H9 (cell line): ENCODE measurements around the gene LRP5. TPM values are rescaled to one million over a fixed set of nuclear protein-coding genes. Genes with fewer than 3 reads are reported as not detected.

ENCODE experiments used
- DNase-seq: peaks from one replicate; pipeline ENCODE4 v3.0.0-alpha.2; 2017
- H2AFZ ChIP-seq: one replicate; pipeline ENCODE4 v1.6.1; 2013; ENCODE audit warnings: mild to moderate bottlenecking, low read length, control low read depth, moderate library complexity
- H2AK5ac ChIP-seq: 2 replicates; pipeline ENCODE4 v1.6.1; 2013; ENCODE audit warnings: low read length, control low read depth, mixed read lengths; ENCODE audit not compliant: insufficient read length
- H2BK120ac ChIP-seq: one replicate; pipeline ENCODE4 v1.6.1; 2013; ENCODE audit warnings: low read depth, mild to moderate bottlenecking, low read length, control low read depth, inconsistent platforms; ENCODE audit not compliant: poor library complexity, severe bottlenecking
- H2BK12ac ChIP-seq: 2 replicates; pipeline ENCODE4 v1.6.1; 2013; ENCODE audit warnings: low read length, control low read depth, mixed read lengths, low read depth; ENCODE audit not compliant: insufficient read length
- H2BK15ac ChIP-seq: 2 replicates; pipeline ENCODE4 v1.6.1; 2013; ENCODE audit warnings: low read depth, low read length, control low read depth
- H2BK20ac ChIP-seq: one replicate; pipeline ENCODE4 v1.6.1; 2013; ENCODE audit warnings: low read depth, mild to moderate bottlenecking, low read length, control low read depth, inconsistent platforms; ENCODE audit not compliant: poor library complexity, severe bottlenecking
- H2BK5ac ChIP-seq: 2 replicates; pipeline ENCODE4 v1.6.1; 2013; ENCODE audit warnings: low read length, control low read depth, mixed read lengths; ENCODE audit not compliant: insufficient read length
- H3K14ac ChIP-seq: 2 replicates; pipeline ENCODE4 v1.6.1; 2013; ENCODE audit warnings: low read length, control low read depth; ENCODE audit not compliant: insufficient read depth
- H3K18ac ChIP-seq: 2 replicates; pipeline ENCODE4 v1.6.1; 2013; ENCODE audit warnings: low read depth, mild to moderate bottlenecking, mixed read lengths, low read length, control low read depth; ENCODE audit not compliant: insufficient read length
- H3K23ac ChIP-seq: 2 replicates; pipeline ENCODE4 v1.6.1; 2013; ENCODE audit warnings: low read length, control low read depth, mixed read lengths, low read depth; ENCODE audit not compliant: insufficient read length
- H3K23me2 ChIP-seq: 2 replicates; pipeline ENCODE4 v1.6.1; 2013; ENCODE audit warnings: low read depth, mild to moderate bottlenecking, mixed read lengths, low read length, control low read depth; ENCODE audit not compliant: insufficient read length, poor library complexity, severe bottlenecking
- H3K27ac ChIP-seq: 2 replicates; pipeline ENCODE4 v1.5.1; 2013; ENCODE audit warnings: low read length, control low read depth, mixed read lengths, low read depth; ENCODE audit not compliant: insufficient read length
- H3K27me3 ChIP-seq: 2 replicates; pipeline ENCODE4 v1.6.1; 2013; ENCODE audit warnings: low read length, control low read depth, inconsistent platforms; ENCODE audit not compliant: insufficient read depth
- H3K4ac ChIP-seq: 2 replicates; pipeline ENCODE4 v1.6.1; 2013; ENCODE audit warnings: low read depth, mild to moderate bottlenecking, control low read depth, inconsistent platforms, low read length, moderate library complexity
- H3K4me1 ChIP-seq: 2 replicates; pipeline ENCODE4 v1.6.1; 2013; ENCODE audit warnings: low read length, control low read depth, inconsistent platforms; ENCODE audit not compliant: insufficient read depth
- H3K4me2 ChIP-seq: 2 replicates; pipeline ENCODE4 v1.6.1; 2013; ENCODE audit warnings: low read length, control low read depth, mixed read lengths; ENCODE audit not compliant: insufficient read length, insufficient read depth
- H3K56ac ChIP-seq: 2 replicates; pipeline ENCODE4 v1.6.1; 2013; ENCODE audit warnings: low read depth, mild to moderate bottlenecking, mixed read lengths, low read length, control low read depth; ENCODE audit not compliant: insufficient read length
- H3K79me1 ChIP-seq: 2 replicates; pipeline ENCODE4 v1.6.1; 2013; ENCODE audit warnings: low read depth, mild to moderate bottlenecking, moderate library complexity, low read length, control low read depth, inconsistent platforms; ENCODE audit not compliant: insufficient read depth, poor library complexity, severe bottlenecking
- H3K79me2 ChIP-seq: 2 replicates; pipeline ENCODE4 v1.6.1; 2013; ENCODE audit warnings: low read length, control low read depth, inconsistent platforms; ENCODE audit not compliant: insufficient read depth
- H3K9ac ChIP-seq: 2 replicates; pipeline ENCODE4 v1.6.1; 2013; ENCODE audit warnings: low read length, control low read depth, mixed read lengths; ENCODE audit not compliant: insufficient read length; ENCODE audit errors: extremely low read depth
- H3K9me3 ChIP-seq: one replicate; pipeline ENCODE4 v1.6.1; 2013; ENCODE audit warnings: low read depth, low read length, inconsistent platforms; ENCODE audit not compliant: control insufficient read depth
- H3T11ph ChIP-seq: one replicate; pipeline ENCODE4 v1.6.1; 2013; ENCODE audit warnings: mild to moderate bottlenecking, low read length, control low read depth, inconsistent platforms
- H4K20me1 ChIP-seq: one replicate; pipeline ENCODE4 v1.6.1; 2013; ENCODE audit not compliant: control insufficient read depth, insufficient read length, insufficient read depth
- H4K5ac ChIP-seq: 2 replicates; pipeline ENCODE4 v1.6.1; 2013; ENCODE audit warnings: low read depth, mild to moderate bottlenecking, mixed read lengths, low read length, control low read depth; ENCODE audit not compliant: insufficient read length
- H4K8ac ChIP-seq: replicated peaks from 2 replicates; pipeline ENCODE4 v1.6.1; 2013; ENCODE audit warnings: low read length, control low read depth, mixed read lengths, low read depth; ENCODE audit not compliant: insufficient read length
- H4K91ac ChIP-seq: 2 replicates; pipeline ENCODE4 v1.6.1; 2013; ENCODE audit warnings: low read depth, mild to moderate bottlenecking, moderate library complexity, mixed read lengths, low read length, control low read depth; ENCODE audit not compliant: insufficient read length
- H3K27ac Mint-ChIP-seq, 3 experiments: 2 replicates in 2 of 3; 3 replicates in 1 of 3; pipeline ENCODE4 v1.8.0; 2020 to 2021; ENCODE audit warnings: mixed read lengths in 3 of 3, mild to moderate bottlenecking in 1 of 3, moderate library complexity in 1 of 3
- H3K27me3 Mint-ChIP-seq: 2 replicates; pipeline ENCODE4 v1.8.0; 2021; ENCODE audit warnings: low read depth, mild to moderate bottlenecking, moderate library complexity, mixed read lengths
- H3K36me3 Mint-ChIP-seq, 3 experiments: 2 replicates in 2 of 3; 3 replicates in 1 of 3; pipeline ENCODE4 v1.8.0; 2020 to 2021; ENCODE audit warnings: low read depth in 3 of 3, mixed read lengths in 3 of 3; ENCODE audit not compliant: insufficient read depth in 1 of 3
- H3K4me1 Mint-ChIP-seq, 2 experiments: 2 replicates each; pipeline ENCODE4 v1.8.0; 2020; ENCODE audit warnings: mixed read lengths in 2 of 2
- H3K4me3 Mint-ChIP-seq, 2 experiments: 2 replicates in 1 of 2; 3 replicates in 1 of 2; pipeline ENCODE4 v1.8.0; 2020 to 2021; ENCODE audit warnings: mild to moderate bottlenecking in 2 of 2, mixed read lengths in 2 of 2, moderate library complexity in 1 of 2
- H3K9me3 Mint-ChIP-seq, 2 experiments: 2 replicates in 1 of 2; 3 replicates in 1 of 2; pipeline ENCODE4 v1.8.0; 2020; ENCODE audit warnings: mild to moderate bottlenecking in 2 of 2, mixed read lengths in 2 of 2, moderate library complexity in 1 of 2
- WGBS: extraction: QIAGEN DNeasy Blood & Tissue Kit; methylation state at CpG from one replicate; pipeline ENCODE4 v1.1.7; 2013; ENCODE audit warnings: missing lambda C conversion rate, low lambda C conversion rate, mixed read lengths; ENCODE audit not compliant: insufficient read length; ENCODE audit errors: extremely low coverage; 5-methylcytosine and 5-hydroxymethylcytosine counted together
- total RNA-seq: library from RNA; stranded (reverse); gene quantifications from 2 replicates; pipeline ENCODE4 v1.2.1, GENCODE V29; 2021
- TF ChIP-seq, protein P1 (sequence below): fragments of 200-600 bp; sonication (generic); conservative IDR thresholded peaks from 3 replicates; pipeline ENCODE4 v1.8.0; 2021; ENCODE audit warnings: antibody characterized with exemption, mild to moderate bottlenecking

The LRP5 gene
- total RNA-seq, 1 experiment from 2014 or later = 38.4 TPM

DNA sequence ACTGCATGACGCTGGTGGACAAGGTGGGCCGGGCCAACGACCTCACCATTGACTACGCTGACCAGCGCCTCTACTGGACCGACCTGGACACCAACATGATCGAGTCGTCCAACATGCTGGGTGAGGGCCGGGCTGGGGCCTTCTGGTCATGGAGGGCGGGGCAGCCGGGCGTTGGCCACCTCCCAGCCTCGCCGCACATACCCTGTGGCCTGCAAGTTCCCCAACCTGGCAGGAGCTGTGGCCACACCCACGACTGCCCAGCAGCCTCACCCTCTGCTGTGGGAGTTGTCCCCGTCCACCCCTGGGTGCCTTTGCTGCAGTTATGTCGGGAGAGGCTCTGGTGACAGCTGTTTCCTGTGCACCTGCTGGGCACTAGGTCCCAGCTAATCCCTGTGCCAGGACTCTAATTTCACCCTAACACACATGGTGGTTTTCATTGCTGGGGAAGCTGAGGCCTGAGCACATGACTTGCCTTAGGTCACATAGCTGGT lies 99.2 kb downstream of the LRP5 start:
- Histone ChIP-seq H2BK15ac (no peak overlapping the region), H4K91ac (no peak overlapping the region), H2BK120ac (no peak overlapping the region), H3K23ac (no peak overlapping the region), H4K8ac (no peak overlapping the region), H3K4ac (no peak overlapping the region), H3K79me2 (no peaks in the 10 kb centered on the region), H4K5ac (no peak overlapping the region), H3K4me2 (no peak overlapping the region), H2BK5ac (no peak overlapping the region), H2AFZ (no peak overlapping the region), H2BK20ac (no peak overlapping the region), H3K9me3 (no peaks in the 10 kb centered on the region), H3K27me3 (no peaks in the 10 kb centered on the region), H4K20me1 (no peaks in the 10 kb centered on the region), H3K18ac (no peak overlapping the region), H2BK12ac (no peak overlapping the region), H3K23me2 (no peaks in the 10 kb centered on the region), H3K4me1 (no peaks in the 10 kb centered on the region), H3K14ac (no peak overlapping the region), H3K56ac (no peak overlapping the region), H3K79me1 (no peaks in the 10 kb centered on the region), H3T11ph (no peak overlapping the region), H2AK5ac (no peak overlapping the region), H3K27ac (no peak overlapping the region), H3K9ac (no peak overlapping the region)
- H3K9me3 Mint-ChIP-seq = no peaks in the 10 kb centered on the region
- no CpG with 5 or more reads among the region's 17 CpGs for WGBS
- H3K36me3 Mint-ChIP-seq = peaks cover 21 to 66% (median 52%) of the 10 kb centered on the region in 3 experiments; a peak in 6 of 7 replicates
- no peak overlapping the region for H3K4me3 Mint-ChIP-seq
- no peaks in the 10 kb centered on the region for H3K4me1 Mint-ChIP-seq
- DNase-seq = no peak
- H3K27me3 Mint-ChIP-seq = no peaks in the 10 kb centered on the region
- TF ChIP-seq, protein P1, sequence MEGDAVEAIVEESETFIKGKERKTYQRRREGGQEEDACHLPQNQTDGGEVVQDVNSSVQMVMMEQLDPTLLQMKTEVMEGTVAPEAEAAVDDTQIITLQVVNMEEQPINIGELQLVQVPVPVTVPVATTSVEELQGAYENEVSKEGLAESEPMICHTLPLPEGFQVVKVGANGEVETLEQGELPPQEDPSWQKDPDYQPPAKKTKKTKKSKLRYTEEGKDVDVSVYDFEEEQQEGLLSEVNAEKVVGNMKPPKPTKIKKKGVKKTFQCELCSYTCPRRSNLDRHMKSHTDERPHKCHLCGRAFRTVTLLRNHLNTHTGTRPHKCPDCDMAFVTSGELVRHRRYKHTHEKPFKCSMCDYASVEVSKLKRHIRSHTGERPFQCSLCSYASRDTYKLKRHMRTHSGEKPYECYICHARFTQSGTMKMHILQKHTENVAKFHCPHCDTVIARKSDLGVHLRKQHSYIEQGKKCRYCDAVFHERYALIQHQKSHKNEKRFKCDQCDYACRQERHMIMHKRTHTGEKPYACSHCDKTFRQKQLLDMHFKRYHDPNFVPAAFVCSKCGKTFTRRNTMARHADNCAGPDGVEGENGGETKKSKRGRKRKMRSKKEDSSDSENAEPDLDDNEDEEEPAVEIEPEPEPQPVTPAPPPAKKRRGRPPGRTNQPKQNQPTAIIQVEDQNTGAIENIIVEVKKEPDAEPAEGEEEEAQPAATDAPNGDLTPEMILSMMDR = no peak
- H3K27ac Mint-ChIP-seq = no peak overlapping the region
